Glutamatergic neuron (in vitro differentiated cells): Measurements from ENCODE around the gene PHACTR3. TPM values are rescaled to one million over a fixed set of nuclear protein-coding genes. Genes with fewer than 3 reads are reported as not detected.

Source experiments
- DNase-seq: peaks from one replicate; pipeline ENCODE4 v3.0.0; 2022
- H3K27ac Mint-ChIP-seq: one replicate; pipeline ENCODE4 v1.8.0; 2020; ENCODE audit warnings: mild to moderate bottlenecking, mixed read lengths, inconsistent platforms; ENCODE audit not compliant: unreplicated experiment
- H3K27me3 Mint-ChIP-seq: one replicate; pipeline ENCODE4 v1.8.0; 2020; ENCODE audit warnings: mild to moderate bottlenecking, moderate library complexity, mixed read lengths, inconsistent platforms; ENCODE audit not compliant: unreplicated experiment
- H3K36me3 Mint-ChIP-seq: one replicate; pipeline ENCODE4 v1.8.0; 2020; ENCODE audit warnings: mild to moderate bottlenecking, mixed read lengths, inconsistent platforms; ENCODE audit not compliant: unreplicated experiment
- H3K4me1 Mint-ChIP-seq: one replicate; pipeline ENCODE4 v1.8.0; 2020; ENCODE audit warnings: mild to moderate bottlenecking, low read depth, mixed read lengths, inconsistent platforms; ENCODE audit not compliant: unreplicated experiment
- H3K4me3 Mint-ChIP-seq: one replicate; pipeline ENCODE4 v1.8.0; 2020; ENCODE audit warnings: mild to moderate bottlenecking, mixed read lengths, inconsistent platforms; ENCODE audit not compliant: unreplicated experiment
- H3K9me3 Mint-ChIP-seq: one replicate; pipeline ENCODE4 v1.8.0; 2020; ENCODE audit warnings: mild to moderate bottlenecking, moderate library complexity, mixed read lengths, inconsistent platforms; ENCODE audit not compliant: unreplicated experiment
- total RNA-seq: library from RNA; stranded (reverse); fragmentation: NEBNext Ultra II Directional; extraction: Animal tissue kit (Norgen Biotek cat#: 25700); gene quantifications from one replicate; pipeline ENCODE4 v1.2.1, GENCODE V29; 2021; ENCODE audit not compliant: unreplicated experiment
- TF ChIP-seq, protein P1 (sequence below): fragments of 200-600 bp; sonication (generic); IDR thresholded peaks from one replicate; pipeline ENCODE4 v1.5.0; 2021; ENCODE audit not compliant: partially characterized antibody, unreplicated experiment

Gene PHACTR3
- total RNA-seq, 1 donor from 2014 or later: 37.0 TPM

DNA sequence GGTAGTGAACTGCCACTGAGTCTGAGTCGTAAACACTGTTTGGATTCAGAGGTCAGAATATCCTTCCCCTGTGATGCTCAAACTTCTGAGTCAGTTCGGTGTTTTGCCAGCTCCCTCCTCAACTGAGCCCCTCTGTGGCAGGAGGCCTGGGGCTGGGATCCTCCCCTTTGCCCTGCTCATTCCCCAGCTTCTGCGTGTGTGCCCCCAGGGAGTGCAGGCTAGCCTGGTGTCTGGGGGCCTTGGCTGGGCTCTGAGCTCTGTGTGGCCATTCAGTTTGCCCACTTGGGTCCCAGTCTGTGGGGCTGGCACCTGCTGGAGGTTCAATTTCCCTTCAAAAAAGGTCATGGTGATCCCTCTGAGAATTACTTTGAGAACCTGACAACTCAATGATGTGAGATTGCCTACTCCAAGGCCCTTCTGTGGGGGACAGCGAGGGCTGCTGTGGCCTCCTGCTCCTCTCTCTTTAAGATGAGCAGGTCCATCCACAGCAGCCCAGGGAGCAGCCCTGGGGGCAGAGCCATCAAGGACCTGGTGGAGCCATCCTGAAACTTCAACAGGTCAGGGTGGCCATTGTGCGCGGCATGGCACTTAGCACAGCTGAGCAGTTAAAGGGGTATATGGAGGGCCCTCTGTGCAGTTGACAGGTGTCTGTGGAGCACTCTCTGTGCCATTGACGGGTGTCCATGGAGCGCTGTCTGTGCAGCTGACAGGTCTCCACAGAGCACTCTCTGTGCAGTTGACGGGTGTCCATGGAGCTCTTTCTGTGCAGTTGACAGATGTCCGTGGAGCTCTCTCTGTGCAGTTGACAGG is 181.9 kb downstream of the PHACTR3 start:
- Mint-ChIP-seq H3K27me3 (peaks cover 17% of the 10 kb centered on the region), H3K4me1 (peaks cover 34% of the 10 kb centered on the region), H3K27ac (peak overlapping the region; percentile 75), H3K36me3 (peaks cover 20% of the 10 kb centered on the region), H3K9me3 (peaks cover 15% of the 10 kb centered on the region), H3K4me3 (peak overlapping the region; percentile 64)
- TF ChIP-seq, protein P1, sequence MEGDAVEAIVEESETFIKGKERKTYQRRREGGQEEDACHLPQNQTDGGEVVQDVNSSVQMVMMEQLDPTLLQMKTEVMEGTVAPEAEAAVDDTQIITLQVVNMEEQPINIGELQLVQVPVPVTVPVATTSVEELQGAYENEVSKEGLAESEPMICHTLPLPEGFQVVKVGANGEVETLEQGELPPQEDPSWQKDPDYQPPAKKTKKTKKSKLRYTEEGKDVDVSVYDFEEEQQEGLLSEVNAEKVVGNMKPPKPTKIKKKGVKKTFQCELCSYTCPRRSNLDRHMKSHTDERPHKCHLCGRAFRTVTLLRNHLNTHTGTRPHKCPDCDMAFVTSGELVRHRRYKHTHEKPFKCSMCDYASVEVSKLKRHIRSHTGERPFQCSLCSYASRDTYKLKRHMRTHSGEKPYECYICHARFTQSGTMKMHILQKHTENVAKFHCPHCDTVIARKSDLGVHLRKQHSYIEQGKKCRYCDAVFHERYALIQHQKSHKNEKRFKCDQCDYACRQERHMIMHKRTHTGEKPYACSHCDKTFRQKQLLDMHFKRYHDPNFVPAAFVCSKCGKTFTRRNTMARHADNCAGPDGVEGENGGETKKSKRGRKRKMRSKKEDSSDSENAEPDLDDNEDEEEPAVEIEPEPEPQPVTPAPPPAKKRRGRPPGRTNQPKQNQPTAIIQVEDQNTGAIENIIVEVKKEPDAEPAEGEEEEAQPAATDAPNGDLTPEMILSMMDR: no peak
- DNase-seq: no peak

DNA sequence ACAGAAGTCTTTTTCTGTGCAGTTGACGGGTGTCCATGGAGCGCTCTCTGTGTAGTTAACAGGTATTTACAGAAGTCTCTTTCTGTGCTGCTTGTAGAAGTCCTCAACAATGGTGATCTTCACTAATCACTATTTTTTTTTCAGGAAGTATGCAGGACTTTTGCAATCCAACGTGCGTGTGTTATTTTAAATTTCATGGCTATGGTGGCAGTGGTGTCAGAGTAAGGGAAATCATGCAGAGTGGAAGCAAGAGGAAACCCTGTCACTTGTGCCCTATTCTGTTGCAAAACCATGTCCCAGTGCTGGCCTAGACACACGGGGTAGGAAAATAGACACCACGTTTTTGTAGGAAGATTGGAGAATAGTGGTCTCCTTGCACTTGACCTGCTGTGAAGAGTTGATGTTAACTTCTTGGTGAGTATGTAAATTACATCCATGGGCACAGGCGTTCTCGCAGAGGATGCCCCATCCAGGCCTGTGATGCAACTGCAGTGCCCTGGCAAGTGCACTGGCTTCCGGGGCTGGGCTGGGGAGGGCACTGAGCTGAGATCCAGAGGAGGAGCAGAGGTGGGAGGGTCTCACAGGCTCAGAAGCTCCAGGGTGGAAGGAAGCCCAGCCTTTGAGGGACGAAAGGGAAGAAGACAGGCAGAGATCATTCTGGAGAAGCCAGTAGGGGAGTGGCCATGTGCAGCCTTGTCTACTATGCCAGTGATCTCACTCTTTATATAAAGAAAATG is 182.6 kb downstream of the PHACTR3 start:
- peaks cover 25% of the 10 kb centered on the region for H3K36me3 Mint-ChIP-seq
- H3K27me3 Mint-ChIP-seq: peaks cover 17% of the 10 kb centered on the region
- DNase-seq: no peak
- TF ChIP-seq, protein P1: no peak
- peaks cover 34% of the 10 kb centered on the region for H3K4me1 Mint-ChIP-seq
- H3K9me3 Mint-ChIP-seq: peaks cover 15% of the 10 kb centered on the region
- peak overlapping the region; percentile 6 for H3K27ac Mint-ChIP-seq
- peak overlapping the region; percentile 23 for H3K4me3 Mint-ChIP-seq

DNA sequence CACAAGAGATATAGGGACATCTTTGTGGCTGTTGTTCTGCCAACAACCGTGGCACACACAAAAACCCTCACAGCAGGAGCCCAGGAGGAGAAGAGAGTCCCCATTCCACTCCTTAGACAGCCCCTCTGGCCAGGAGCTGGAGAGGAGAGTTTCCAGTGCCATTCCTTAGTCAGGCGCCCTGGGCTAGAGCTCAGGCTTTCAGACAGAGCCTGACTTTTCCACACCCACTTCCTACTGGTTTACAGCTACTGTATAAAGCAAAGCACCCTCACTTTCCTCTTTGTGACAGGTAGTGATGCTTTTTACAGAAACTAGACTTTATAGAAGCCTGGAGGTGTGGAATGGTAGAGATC is 183.2 kb downstream of the PHACTR3 start:
- Mint-ChIP-seq H3K4me3 (no peak overlapping the region), H3K27me3 (peaks cover 17% of the 10 kb centered on the region)

DNA sequence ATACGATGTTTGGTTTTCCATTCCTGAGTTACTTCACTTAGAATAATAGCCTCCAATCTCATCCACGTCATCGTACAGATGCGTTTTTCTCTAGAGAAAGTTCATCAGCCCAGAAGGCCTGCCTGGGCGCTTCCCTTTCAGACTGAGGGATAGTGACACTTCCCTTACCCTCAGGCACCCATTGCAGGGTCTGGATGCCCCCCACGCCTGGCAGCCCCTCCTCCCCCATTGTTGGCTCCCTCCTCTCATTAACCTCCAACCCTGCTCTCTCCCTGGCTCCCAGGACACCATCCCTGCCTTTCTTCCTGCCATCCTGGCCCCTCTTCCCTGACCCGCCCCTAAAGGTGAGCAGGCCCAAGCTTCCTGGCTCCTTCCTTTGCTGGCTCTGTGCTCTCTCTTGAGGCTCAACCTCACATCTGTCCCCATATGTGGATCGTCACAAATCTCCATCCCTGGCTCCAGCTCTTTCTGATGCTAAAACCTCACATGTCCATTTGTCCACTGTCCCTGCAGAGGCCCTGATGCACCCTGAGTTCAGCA is 183.9 kb downstream of the PHACTR3 start:
- TF ChIP-seq, protein P1: no peak
- Mint-ChIP-seq H3K36me3 (peaks cover 29% of the 10 kb centered on the region), H3K9me3 (peaks cover 15% of the 10 kb centered on the region), H3K4me3 (no peak overlapping the region), H3K4me1 (peaks cover 34% of the 10 kb centered on the region), H3K27me3 (peaks cover 17% of the 10 kb centered on the region), H3K27ac (no peak overlapping the region)
- no peak for DNase-seq

More for the DNA sequence above, 183.2 kb downstream of the PHACTR3 start:
- peaks cover 29% of the 10 kb centered on the region for H3K36me3 Mint-ChIP-seq
- H3K9me3 Mint-ChIP-seq: peaks cover 15% of the 10 kb centered on the region
- H3K4me1 Mint-ChIP-seq: peaks cover 34% of the 10 kb centered on the region
- DNase-seq: no peak
- TF ChIP-seq, protein P1: no peak
- H3K27ac Mint-ChIP-seq: no peak overlapping the region
